Measurements from ENCODE around the gene ITGB6.

ITGB6 gene

DNA sequence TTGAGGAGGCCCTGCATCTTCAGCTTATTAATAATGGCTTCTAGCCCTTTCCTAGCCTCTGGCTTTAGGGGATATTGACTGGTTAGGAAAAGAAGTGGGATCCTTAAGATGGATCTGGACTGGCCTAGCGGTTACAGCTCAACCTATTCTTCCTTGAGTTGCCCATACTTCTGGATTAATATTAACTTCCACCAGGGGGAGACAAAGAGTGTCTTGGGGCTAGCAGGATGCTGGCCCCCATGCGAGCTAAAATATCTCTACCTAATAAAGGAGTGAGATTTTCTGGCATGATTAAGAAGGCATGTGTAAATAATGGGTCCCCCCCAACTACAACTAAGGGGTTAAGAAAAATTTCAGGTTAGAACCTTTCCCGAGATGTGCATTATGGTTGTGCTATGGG is 114.4 kb downstream of the ITGB6 start:
- no peak for DNase-seq

DNA sequence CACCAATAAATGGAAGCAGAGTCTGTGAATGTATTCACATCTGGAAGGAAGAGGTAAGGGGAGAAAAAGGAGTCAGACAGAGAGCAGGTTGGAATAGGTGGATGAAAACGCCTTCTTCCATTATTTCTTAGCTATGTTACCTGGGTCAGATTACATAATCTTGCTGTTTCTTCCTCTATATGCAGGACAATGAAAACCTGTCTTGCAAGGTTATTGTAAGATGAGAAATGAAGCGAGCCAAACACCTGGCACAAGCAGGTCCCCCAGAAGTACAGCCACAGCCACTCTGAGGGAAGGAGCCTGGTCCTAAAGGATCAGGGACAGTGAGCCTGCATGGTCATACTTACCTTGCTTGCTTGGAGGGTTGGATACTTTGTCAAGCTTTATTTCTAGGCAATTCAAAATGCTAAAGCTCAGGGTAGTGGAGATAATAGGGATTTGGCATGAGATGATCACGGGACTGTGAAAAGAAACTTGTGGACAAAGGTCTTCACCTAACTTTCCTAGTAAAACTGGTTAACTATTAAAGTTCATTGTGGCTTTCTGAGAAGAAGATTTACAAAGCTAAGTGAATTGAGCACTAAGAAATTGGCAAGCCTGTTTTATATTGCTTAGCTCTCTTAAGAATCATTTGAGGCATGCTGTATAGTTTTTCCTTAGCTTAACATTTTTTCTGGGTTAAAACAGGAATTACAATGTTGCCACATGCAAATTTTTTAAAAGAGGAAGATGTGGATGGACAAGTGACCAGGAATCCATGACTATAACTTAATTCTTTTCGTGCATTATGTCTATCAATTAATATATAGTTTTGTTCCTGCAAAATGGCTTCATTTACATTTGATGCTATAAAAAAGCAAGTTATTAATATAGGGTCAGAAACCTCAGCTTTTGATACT is 121.9 kb downstream of the ITGB6 start:
- DNase-seq, result no peak

DNA sequence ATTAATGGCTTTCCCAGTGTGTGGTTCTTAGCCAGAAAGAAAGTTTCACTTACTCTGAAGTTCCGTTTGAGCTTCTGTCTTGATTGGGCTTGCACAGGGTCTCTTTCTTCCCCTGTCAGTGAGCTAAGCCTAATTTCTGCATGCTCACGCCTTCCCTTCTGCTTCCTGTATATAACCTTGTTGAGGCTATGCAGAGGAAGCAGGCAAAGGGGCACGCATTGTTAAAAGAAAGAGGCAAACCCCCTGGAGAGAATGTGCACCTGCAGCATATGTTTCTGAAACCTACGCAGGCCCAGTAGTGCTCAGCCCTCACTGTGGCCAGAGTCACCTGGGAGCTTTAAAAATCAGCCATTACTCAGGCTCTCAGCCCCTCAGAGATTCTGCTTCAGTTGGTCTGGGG is 123.2 kb downstream of the ITGB6 start:
- peak; percentile 72 for DNase-seq

DNA sequence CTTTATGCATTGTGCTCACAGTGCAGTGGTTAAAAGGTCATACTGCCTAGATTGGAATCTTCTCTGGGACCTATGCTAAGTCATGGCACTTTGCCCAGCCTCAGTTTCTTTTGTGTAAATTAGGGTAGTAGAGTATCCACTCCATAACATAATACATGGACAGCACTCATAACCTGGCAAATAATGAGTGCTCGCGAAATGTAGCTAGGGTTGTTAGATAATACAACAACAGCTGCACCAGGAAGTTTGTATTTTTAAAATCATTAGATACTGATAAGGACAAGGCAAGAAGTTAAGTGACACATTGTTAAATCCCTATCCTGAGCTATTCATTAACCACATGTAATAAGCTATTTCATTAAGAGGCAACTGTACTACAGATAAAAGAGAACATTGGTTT is 123.8 kb downstream of the ITGB6 start:
- no peak for DNase-seq

DNA sequence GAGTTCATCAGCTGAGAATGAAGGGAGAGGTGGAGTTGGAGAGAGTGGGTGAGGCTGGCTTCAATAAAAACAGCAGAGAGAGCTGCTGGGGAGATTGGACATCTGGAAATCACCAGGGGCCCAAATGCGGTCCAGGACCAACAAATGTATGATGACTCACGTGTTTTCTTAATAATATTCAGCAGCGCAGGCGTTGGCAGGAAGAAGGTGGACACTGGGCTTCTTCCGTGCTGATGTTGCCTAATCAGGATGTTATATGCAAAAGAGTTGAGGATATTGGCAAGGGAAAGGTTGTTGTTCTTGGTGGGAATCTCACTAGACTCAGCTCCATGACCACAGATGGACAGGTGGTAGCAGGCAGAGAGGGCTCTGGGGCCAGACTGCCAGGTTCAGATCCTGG is 124.9 kb downstream of the ITGB6 start:
- no peak for DNase-seq

DNA sequence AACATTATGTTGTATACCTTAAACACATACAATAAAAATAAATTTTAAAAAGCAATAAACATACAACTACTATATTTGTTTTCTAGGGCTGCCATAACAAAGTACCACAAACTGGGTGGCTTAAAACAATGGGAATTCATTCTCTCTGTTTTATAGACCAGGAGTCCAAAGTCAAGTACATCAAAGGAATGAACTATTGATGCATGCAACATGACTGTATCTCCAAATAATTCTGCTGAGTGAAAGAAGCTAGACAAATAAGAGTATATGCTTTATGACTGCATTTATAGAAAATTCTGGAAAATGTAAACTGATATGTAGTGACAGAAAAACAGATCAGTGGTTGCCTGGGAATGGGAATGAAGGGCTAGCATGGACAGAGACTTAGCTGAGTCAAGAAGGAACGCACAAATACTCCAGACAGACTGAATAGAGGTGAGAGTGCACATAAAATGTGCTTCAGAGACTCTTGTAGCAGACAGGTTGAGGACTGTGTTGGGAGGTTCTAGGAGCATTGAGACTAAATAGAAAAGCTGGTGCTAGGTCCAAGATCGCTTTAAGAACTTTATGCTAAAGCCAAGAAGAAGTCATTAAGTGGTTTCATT is 126.7 kb downstream of the ITGB6 start:
- no peak for DNase-seq

DNA sequence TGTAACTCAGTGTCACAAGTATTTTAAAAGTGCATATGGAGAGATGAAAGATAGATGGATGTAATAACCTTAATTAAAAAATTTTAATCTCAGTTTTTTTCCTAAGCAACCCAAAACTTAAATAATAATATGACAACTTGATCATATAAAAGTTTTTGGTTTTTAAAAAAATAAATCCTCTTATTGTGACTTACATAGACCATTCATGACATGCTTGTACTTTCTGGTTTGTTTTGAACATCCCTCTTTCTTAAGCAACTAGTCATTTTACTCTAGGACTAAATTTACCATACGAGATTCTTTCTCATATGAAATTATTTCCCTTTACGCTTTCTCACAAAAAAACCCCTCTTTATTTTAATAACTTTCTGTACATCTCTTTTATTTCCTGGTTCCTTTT is 131.2 kb downstream of the ITGB6 start:
- DNase-seq, result no peak

DNA sequence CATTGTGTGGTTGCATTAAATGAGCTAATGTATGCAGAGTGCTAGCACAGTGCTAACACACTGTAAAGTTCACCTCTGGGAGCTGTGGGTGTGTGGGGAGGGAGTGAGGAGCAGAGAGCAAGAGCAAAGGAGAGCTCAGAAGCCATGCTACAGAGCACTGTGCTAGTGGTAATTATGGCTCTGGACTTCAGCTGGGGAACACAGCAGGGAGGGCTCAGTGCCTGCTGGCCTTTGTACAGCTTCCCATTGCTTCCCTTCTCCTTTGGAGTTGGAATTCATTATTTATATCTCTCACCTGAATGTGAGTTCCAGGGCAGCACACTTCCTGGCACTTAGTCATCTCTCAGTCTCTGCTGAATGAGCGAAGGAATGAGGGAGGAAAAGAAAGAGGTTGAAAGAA is 135.2 kb downstream of the ITGB6 start:
- DNase-seq, result no peak

DNA sequence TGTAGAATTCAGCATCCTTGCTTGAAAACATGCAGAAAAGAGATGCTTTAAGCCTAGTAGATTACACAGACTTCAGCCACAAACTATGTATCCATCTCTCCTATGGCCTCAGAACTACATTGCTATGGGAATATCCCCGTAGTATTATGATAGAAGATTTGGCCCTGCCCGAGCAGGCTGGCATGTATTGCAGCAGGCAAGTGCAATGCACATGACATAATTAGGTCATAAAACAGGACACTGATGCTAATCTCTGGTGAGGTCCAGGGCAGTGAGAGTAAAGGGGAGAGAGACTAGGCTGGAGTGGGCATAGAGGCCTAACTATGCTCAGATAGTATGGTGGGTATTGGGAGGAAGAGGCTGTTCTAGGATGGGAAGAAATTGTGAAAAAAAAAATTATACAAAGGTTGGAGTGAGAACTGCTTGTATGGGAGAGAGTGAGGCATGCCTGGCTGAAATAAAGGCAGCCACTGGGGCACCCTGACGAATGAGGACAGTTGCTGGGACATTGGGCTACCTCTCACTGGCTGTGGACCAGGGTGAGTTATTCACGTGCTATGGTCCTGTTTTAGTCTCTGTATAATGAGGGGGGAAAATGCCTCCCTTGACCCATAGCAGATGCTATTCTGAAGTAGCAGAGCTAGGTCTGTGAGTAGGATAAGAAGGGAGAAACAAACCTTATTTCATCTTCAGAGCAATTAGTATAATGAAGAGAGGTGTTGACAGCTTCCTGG is 136.0 kb downstream of the ITGB6 start:
- DNase-seq, result no peak

DNA sequence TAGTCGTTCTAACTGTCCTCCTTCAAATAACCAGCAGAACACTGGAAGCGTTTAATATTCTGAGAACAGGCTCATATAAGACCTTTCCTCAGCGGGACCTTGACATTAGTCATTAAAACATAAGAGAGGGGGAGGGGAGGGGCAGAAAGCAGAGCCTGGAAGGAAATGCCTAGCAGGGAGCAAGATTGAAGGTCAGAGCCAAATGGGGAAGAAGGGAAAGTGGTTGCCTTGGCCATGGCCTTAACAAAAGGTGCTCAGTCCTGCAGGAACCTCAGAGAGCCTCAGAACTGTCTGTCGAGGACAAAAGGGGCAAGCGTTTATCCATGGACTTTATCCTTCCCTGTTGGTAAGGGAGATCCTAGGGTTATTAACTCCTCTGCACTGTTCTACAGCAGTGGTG is 136.8 kb downstream of the ITGB6 start:
- no peak for DNase-seq

DNA sequence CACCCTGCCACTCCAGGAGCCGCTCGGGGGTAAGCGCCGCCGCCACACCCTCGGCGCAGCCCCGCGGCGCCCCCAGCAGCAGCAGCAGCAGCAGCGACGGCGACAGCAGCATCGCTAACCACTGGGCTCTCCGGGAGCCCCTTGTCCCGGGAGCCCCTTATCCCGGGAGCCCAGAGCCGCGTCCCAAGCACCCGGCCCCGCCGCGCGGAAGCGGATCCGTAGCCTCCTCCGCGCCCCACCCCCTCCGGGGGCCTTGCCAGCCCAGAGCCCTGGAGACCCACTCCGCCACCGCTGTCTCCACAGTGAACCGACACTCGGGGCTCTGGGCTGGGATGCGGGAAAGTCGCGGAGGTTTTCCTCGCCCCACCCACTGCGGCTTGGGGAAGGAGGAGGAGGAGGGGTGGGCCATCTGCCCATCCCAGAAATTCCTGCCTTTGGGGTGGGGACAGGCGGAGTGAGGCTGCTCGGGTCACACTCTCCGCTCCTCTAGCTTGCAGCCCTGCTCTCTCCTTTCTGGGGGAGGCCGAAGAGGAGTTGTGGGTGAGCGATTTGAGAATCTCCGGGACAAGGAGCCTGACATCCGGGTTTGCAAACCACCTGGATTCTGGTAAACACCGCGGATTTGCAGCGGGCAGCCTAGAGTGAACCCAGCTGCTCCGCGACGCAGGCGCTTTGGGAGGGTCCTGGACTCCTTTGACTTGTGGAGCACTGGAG is 137.6 kb downstream of the ITGB6 start, which contains the start of gene PLA2R1:
Gene PLA2R1 (minus strand): TSS at position 324 of the 714 bp plus-strand sequence. CDS start 212 bp downstream, at position 112.
- DNase-seq, result no peak

DNA sequence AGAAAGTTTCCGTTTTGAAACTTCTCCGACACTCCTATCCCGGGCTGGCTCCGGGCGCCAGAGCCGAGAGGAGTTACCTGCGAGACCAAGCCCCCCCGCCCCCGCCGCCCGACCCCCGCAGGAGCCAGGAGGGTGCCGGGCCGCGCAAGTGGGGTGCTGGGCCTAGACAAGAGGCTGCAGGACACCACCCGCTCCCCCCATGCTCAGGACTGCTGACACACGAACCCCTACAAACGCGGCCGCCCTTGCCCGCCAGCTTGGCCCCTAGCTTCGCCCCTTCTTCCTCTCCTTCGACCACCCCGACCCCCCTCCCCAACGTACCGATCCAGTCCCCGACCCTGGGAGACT is 138.2 kb downstream of the ITGB6 start:
- no peak for DNase-seq

DNA sequence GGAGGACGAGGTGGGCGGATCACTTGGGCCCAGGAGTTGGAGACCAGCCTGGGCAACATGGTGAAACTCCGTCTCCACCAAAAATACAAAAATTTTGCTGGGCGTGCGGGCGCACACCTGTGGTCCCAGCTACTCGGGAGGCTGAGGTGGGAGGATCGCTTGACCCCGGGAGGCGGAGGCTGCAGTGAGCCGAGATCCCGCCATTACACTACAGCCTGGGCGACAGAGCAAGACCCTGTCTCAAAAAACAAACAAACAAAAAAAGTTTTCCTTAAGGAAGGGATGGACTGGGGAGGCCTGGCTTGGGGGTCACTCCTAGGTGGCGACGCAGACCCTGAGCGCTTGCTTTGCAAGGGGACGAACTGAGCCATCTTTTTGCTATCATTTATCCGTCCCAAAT is 138.5 kb downstream of the ITGB6 start:
- no peak for DNase-seq

DNA sequence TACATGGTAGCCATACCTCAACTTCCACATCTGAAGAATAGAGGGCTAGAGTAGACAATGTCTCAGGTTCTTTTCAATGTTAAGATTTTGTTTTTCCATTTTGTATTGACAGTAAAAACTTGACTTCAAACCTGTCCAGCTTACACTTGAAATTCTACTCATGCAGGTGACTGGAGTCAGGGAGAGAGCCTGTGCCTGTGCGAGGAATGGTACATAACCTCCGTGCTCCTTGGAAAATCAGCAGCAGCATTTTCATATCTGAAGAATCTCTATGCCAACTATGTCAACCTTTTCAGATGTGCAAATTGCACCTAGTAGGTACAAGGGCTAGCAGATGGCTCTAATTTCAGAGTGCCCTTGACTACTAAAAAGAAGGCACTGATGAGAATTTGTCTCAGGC is 139.8 kb downstream of the ITGB6 start:
- DNase-seq, result no peak

DNA sequence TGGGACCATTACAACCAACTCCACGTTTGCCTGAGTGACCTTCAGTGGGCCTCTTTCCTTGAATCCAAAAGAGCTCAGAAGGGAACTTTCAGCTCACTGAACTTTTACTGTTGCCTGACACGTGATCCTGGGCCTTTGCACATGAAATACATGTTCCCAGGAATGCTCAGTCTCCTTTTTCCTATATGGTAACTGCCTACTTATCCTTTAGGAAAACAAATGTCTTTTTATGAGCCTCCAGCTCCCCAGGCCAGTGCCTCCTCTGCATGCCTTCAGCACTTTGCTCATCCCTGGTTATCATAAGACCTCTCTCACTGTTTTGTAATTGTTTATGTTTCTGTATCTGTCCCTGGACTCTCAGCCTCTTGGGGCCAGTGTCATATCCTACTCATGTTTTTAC is 142.7 kb downstream of the ITGB6 start:
- DNase-seq, result no peak

DNA sequence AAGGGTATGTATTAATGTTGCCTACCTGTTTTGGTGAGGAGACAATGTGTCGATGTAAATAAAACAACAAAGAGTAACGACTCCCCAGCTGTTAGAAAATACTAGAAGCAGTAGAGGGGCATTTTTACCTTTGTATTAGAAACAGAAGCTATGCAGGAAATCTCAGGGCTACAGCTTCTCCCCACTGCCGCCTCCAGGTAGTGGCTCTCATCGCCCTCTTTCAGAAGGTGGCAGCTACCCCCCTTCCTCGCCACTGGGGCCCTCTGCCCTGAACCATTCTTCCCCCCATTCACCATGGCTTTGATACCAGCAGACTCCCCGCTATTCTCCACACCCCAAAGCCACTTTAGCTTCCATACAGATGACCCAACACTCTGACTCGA is 144.4 kb downstream of the ITGB6 start:
- no peak for DNase-seq

DNA sequence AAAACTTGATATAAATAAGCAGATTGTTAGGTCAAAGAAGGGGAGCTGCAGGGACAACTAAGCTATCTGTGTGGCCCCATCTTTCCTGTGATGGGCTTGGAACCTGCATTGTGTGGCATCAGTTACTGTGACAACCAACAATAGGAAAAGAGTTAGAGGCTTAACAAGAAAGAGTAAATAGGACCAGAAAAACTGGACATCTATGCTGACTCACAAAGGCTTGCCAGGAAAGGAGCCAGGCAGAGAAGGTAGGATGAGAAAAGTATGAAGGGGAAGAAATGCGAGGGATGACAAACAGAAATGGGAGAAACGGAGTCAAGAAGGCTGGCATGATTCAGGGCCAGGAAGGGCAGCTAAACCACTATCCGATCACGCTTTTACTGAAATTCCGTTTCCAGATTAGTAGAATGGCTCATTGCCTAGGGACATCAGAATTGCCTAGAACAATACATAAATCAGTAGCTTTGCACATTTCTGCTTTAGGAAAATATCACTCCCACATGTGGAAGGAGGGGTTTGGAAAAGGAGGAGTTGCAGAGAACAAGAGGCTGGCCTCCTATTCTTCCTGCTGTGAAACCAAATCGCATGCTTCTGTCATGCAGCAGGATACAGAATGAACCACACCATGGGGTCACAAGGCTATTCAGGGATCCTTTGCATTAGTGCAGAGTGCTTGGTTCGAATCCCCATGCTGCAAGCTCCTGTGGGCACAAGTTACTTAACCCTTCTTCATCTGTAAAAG is 144.9 kb downstream of the ITGB6 start:
- DNase-seq, result no peak

DNA sequence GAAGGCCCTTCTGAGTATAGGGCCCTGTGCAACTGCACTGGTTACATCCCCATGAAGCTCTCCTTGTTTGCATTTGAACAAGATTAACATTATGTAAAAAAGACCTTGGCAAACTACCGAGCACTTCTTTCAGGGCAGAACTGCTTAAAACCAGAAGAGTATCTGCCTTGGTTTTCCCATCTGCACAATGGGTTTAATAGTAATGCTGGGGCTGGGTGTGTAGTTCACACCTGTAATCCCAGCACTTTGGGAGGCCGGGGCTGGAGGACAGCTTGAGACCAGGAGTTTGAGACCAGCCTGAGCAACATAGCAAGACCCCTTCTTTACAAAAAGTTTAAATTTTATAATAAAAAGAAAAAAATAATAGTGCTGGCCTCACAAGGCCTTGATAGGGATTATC is 146.1 kb downstream of the ITGB6 start:
- DNase-seq, result no peak

DNA sequence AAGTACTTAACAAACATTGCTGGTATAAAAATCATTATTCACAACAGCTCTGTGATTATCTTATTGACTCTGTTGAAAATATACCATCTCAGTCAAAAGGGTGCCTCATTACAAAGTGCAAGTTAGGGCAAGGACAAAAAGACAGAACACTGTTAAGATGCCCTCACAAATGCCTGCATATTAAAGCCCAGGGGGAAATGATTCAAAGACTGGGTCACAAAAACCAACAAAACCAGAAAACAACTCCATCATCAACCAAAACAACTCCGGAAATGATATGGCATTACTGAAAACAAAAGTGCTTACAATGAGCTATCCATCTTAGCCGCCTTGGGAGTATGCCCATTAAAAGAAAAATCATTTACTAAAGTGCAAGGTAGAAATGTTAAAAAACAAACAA is 147.5 kb downstream of the ITGB6 start:
- DNase-seq, result no peak

DNA sequence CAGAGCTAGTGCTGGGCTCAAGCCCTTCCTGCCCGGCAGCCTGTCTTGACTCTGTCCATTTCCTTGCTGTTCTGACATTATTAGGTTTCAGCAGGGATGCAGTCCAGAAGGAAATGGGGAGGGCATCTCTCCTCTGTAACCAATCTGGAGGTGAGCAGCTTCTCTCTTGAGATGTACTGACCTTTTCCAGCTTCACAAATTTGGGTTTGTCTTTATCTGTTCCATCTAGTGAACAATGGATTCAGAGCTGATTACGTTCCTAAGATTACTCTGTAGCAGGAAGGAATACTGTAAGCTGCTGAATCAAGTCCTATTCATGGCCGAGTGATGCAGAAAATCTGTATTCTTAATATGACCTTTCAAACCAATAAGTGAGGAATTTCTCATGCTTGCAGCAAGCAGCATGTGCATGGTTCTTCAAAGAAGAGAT is 148.7 kb downstream of the ITGB6 start:
- DNase-seq, result no peak

DNA sequence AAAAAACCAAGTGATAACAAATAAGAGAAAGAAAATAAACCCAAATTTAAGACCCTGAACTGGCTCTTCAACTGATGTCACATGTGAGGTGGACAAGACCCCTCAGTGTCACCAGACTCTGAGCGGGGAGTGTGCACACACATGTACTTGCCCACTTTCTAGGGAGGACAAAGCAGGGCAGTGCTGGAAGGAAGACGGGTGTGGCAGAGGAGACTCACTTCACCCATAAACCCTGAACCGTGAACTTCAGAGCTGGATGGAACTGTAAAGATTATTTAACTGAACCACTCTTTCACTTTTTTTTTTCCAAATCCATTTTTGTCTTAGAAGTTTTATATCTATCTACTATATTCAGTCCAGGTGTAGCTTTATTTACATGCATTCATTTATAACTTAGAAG is 149.9 kb downstream of the ITGB6 start:
- no peak for DNase-seq

Measured in NCI-H1436 (cell line).